HepG2 (cell line): ENCODE measurements around the gene MARS1. TPM values are rescaled to one million over a fixed set of nuclear protein-coding genes. Genes with fewer than 3 reads are reported as not detected.

Experiments used
- ATAC-seq: fragments of 200-7000 bp; cut with Tn5 transposase; 3 replicates; pipeline ENCODE4 v1.9.1; 2020; ENCODE audit warnings: mild to moderate bottlenecking, moderate library complexity
- BruUV-seq: library from RNA; stranded (reverse); fragments of 400-500 nt; replicated peaks from 2 replicates; lab custom pipeline; 2021; lab: Mats Ljungman, UMichigan
- CTCF ChIA-PET: fragments of 300-600 bp; formaldehyde crosslinking; extraction: SDS; loops from one replicate; lab custom pipeline; 2021; ENCODE audit warnings: low total read pairs, inconsistent platforms, low intra/inter-chr PET ratio; lab: Yijun Ruan, JAX
- POLR2A ChIA-PET: fragments of 350-600 bp; sonication (Branson Sonifier 250); formaldehyde crosslinking; loops from one replicate; lab custom pipeline; 2020; ENCODE audit warnings: antibody characterized with exemption, inconsistent platforms; lab: Yijun Ruan, JAX
- DNase-seq: peaks from one replicate; pipeline ENCODE4 v3.0.0-alpha.2; 2015; ENCODE audit warnings: low spot score
- FAIRE-seq: peaks from 3 replicates; lab custom pipeline; 2011; peaks lifted over from hg19 to GRCh38; lab: Jason Lieb, UNC
- H2AFZ ChIP-seq: one replicate; pipeline ENCODE4 v1.6.1; 2011; ENCODE audit warnings: low read length, inconsistent platforms
- H3K27ac ChIP-seq: fragments of 300-600 bp; 3 replicates; pipeline ENCODE4 v1.8.0; 2011; ENCODE audit warnings: mixed run types, mild to moderate bottlenecking, mixed read lengths, low read length, inconsistent platforms; ENCODE audit not compliant: insufficient read depth; ENCODE audit errors: extremely low read length
- H3K27me3 ChIP-seq, 2 experiments: fragments of 200-600 bp in 1 of 2; 2 replicates in 1 of 2; 3 replicates in 1 of 2; pipeline versions ENCODE4 v1.6.0 to v1.8.0; 2011; ENCODE audit warnings: low read length in 2 of 2, mild to moderate bottlenecking in 2 of 2, moderate library complexity in 2 of 2, inconsistent platforms in 1 of 2; ENCODE audit not compliant: insufficient read depth in 2 of 2, control insufficient read depth in 1 of 2
- H3K36me3 ChIP-seq, 2 experiments: fragments of 200-600 bp in 1 of 2; replicated peaks in 1 of 2; 2 replicates in 1 of 2; 3 replicates in 1 of 2; pipeline versions ENCODE4 v1.5.1 to v1.8.0; 2011; ENCODE audit warnings: low read length in 2 of 2, inconsistent platforms in 1 of 2; ENCODE audit not compliant: insufficient read depth in 2 of 2, control insufficient read depth in 1 of 2
- H3K4me1 ChIP-seq: 2 replicates; pipeline ENCODE4 v1.5.1; 2012; ENCODE audit warnings: low read length, inconsistent platforms; ENCODE audit not compliant: insufficient read depth
- H3K4me2 ChIP-seq: 2 replicates; pipeline ENCODE4 v1.6.0; 2011; ENCODE audit warnings: low read depth, low read length, inconsistent platforms
- H3K4me3 ChIP-seq, 3 experiments: fragments of 200-600 bp in 1 of 3; sonication (generic), shearing (Covaris generic) in 1 of 3; replicated peaks in 1 of 3; 2 replicates each; pipeline ENCODE4 v1.5.1; 2011 to 2016; ENCODE audit warnings: low read length in 3 of 3, inconsistent platforms in 2 of 3, low read depth in 2 of 3, mild to moderate bottlenecking in 2 of 3, control low read depth in 1 of 3, mixed read lengths in 1 of 3; ENCODE audit not compliant: insufficient read depth in 1 of 3
- H3K79me2 ChIP-seq: one replicate; pipeline ENCODE4 v1.6.1; 2011; ENCODE audit warnings: low read length, inconsistent platforms; ENCODE audit not compliant: insufficient read depth
- H3K9ac ChIP-seq: 2 replicates; pipeline ENCODE4 v1.6.0; 2011; ENCODE audit warnings: mild to moderate bottlenecking, low read depth, low read length, inconsistent platforms; ENCODE audit not compliant: insufficient read depth
- H3K9me3 ChIP-seq: 2 replicates; pipeline ENCODE4 v1.5.1; 2012; ENCODE audit warnings: mild to moderate bottlenecking, low read length
- H4K20me1 ChIP-seq: 2 replicates; pipeline ENCODE4 v1.6.0; 2011; ENCODE audit warnings: inconsistent platforms, mild to moderate bottlenecking, low read length, moderate library complexity; ENCODE audit not compliant: insufficient read depth
- ASH2L ChIP-seq: fragments of 300-600, 200-600 bp; sonication (generic); IDR thresholded peaks from 2 replicates; pipeline ENCODE4 v1.7.0; 2017; ENCODE audit warnings: low read depth, mild to moderate bottlenecking, moderate library complexity, mixed read lengths, low read length; ENCODE audit not compliant: insufficient read length
- GLMP ChIP-seq: sonication (generic); formaldehyde crosslinking; IDR thresholded peaks from 2 replicates; pipeline ENCODE4 v1.9.0; 2021; ENCODE audit warnings: missing genetic modification reagents, mild to moderate bottlenecking, borderline replicate concordance
- HDAC1 ChIP-seq: sonication (generic); formaldehyde crosslinking; IDR thresholded peaks from 2 replicates; pipeline ENCODE4 v1.5.1; 2020; ENCODE audit warnings: mild to moderate bottlenecking, missing genetic modification reagents
- KDM2A ChIP-seq: sonication (generic); formaldehyde crosslinking; IDR thresholded peaks from 2 replicates; pipeline ENCODE4 v1.4.0; 2020; ENCODE audit warnings: low read depth, missing genetic modification reagents, borderline replicate concordance
- PAF1 ChIP-seq: IDR thresholded peaks from 2 replicates; pipeline ENCODE4 v1.6.1; 2016; ENCODE audit warnings: missing genetic modification reagents, missing compliant biosample characterization
- ZBTB7A ChIP-seq: sonication (generic); formaldehyde crosslinking; IDR thresholded peaks from 2 replicates; pipeline ENCODE4 v1.8.0; 2022; ENCODE audit warnings: mild to moderate bottlenecking, missing genetic modification reagents
- ZNF180 ChIP-seq: sonication (generic); formaldehyde crosslinking; IDR thresholded peaks from 2 replicates; pipeline ENCODE4 v1.4.0; 2020; ENCODE audit warnings: low read depth, missing genetic modification reagents, borderline replicate concordance
- ZNF431 ChIP-seq: sonication (generic); formaldehyde crosslinking; IDR thresholded peaks from 2 replicates; pipeline ENCODE4 v1.9.0; 2022; ENCODE audit warnings: missing genetic modification reagents, low read depth, mild to moderate bottlenecking, borderline replicate concordance
- ZNF570 ChIP-seq: sonication (generic); formaldehyde crosslinking; IDR thresholded peaks from 2 replicates; pipeline ENCODE4 v1.4.0; 2020; ENCODE audit warnings: mild to moderate bottlenecking, missing genetic modification reagents, borderline replicate concordance
- ZNF816 ChIP-seq: sonication (generic); formaldehyde crosslinking; IDR thresholded peaks from 2 replicates; pipeline ENCODE4 v1.8.0; 2022; ENCODE audit warnings: missing genetic modification reagents, mild to moderate bottlenecking, borderline replicate concordance
- whole genome bisulfite sequencing: methylation state at CpG from one replicate; pipeline ENCODE4 v1.1.6; 2017; ENCODE audit warnings: low lambda C conversion rate; 5-methylcytosine and 5-hydroxymethylcytosine counted together
- in situ Hi-C: cut with HindIII; loops from 2 replicates; pipeline ENCODE4 v1.10.0; 2017; ENCODE audit warnings: low pct_unique_long_range_greater_than_20kb; ENCODE audit not compliant: extremely low pct_ligation_motif_present
- intact Hi-C: fragments of 100-400 bp; cut with micrococcal nuclease; formaldehyde crosslinking; loops from one replicate; pipeline ENCODE4 v1.10.0; 2022; ENCODE audit not compliant: unreplicated experiment
- polyA plus RNA-seq, 8 experiments: library from polyadenylated mRNA; depleted of rRNA in 3 of 8; stranded (reverse) in 7 of 8; unstranded in 1 of 8; fragments of >200 nt; fragmentation: Illumina TruSeq in 4 of 8; extraction: Trizol in 4 of 8; gene quantifications; 2 replicates each; pipeline versions ENCODE4 v1.2.1 to v1.2.3, GENCODE V29; 2011 to 2016; ENCODE audit warnings: low read depth in 4 of 8, missing spikeins in 1 of 8, mixed read lengths in 1 of 8; ENCODE audit not compliant: insufficient read depth in 1 of 8
- total RNA-seq, 5 experiments: library from RNA; depleted of rRNA; stranded (reverse); fragments of >200 nt; fragmentation: Illumina TruSeq; extraction: Trizol; gene quantifications; 2 replicates each; pipeline ENCODE4 v1.2.3, GENCODE V29; 2016; ENCODE audit warnings: low read depth in 1 of 5
- TF ChIP-seq, protein P1 (sequence below): sonication (generic); formaldehyde crosslinking; IDR thresholded peaks from 2 replicates; pipeline ENCODE4 v1.5.1; 2020; ENCODE audit warnings: missing genetic modification reagents, mild to moderate bottlenecking, borderline replicate concordance

MARS1 gene
- total and polyA plus RNA-seq, 2 of the 13 experiments (the other 11 are each of a cell fraction or from before 2014, with no cell fraction given): 115 to 181 TPM

DNA sequence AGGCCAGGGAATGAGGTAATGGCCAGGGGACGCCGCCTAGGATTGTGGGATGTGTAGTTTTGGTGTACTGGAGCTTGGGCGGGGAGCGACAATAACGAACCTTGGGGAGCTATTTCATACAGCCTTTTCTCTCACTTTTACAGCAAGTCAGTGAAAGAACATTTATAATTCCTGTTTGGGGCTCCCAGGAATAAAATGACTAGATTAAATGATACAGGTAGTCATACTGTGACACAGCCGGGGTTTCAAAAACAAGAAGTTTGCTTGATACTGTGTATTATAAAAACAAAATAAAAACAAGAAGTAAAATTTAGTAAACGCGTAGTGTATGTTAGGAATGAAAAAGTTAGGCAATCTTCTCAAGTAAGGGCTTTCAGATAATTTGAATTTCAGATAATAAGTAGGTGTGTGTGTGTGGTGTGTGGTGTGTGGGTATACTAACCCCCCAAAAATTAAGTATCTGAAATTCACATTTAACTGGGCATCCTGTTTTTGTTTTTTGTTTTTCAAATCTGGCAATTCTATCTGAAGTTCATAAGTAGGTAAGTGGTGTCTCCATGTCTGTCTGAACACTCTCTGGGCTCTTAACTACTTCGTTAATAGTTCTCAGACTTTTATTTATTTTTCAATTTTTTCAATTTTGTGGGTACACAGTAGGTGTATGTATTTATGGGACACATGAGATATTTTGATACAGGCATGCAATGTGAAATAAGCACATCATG, 59.6 kb downstream of the MARS1 start:
- intact Hi-C loops: loop anchor here (1.0 kb wide), 1 partner anchor 25 kb away; the partner anchor contains the start of gene MBD6
- H4K20me1 ChIP-seq: no peaks in the 10 kb centered on the region
- H3K4me1 ChIP-seq: peaks cover 61% of the 10 kb centered on the region
- no peaks in the 10 kb centered on the region for H3K36me3 ChIP-seq
- H3K4me3 ChIP-seq: peak overlapping the region in 2 of 3 experiments; percentile 87 to 96; a peak in 4 of 6 replicates
- no peak overlapping the region for H3K27ac ChIP-seq
- H3K79me2 ChIP-seq: peaks cover 20% of the 10 kb centered on the region
- no TSS peak for BruUV-seq
- ATAC-seq (no peak), DNase-seq (no peak), FAIRE-seq (no peak)
- CTCF ChIA-PET: no interaction called here
- H3K4me2 ChIP-seq: peak overlapping the region; percentile 94
- POLR2A ChIA-PET: interaction anchor here (0.6 to 2.7 kb wide), 14 partner anchors 11 to 188 kb away, joined by 3 to 35 read pairs (median 4); partner anchors contain the start of genes ARHGEF25, B4GALNT1, DDIT3 and INHBE
- peaks cover 1 to 27% of the 10 kb centered on the region in 2 experiments; a peak in 2 of 5 replicates for H3K27me3 ChIP-seq
- no peaks in the 10 kb centered on the region for H3K9me3 ChIP-seq
- in situ Hi-C loops: no loop called here
- H3K9ac ChIP-seq: peak overlapping the region; percentile 95; the same call in 1 of the 2 replicates
- WGBS: 16% methylated on average over 9 of the region's 9 CpGs
- peak overlapping the region; percentile 95 for H2AFZ ChIP-seq
- no peak for TF ChIP-seq HDAC1 (CRISPR knock-in tag)
- TF ChIP-seq ZNF180 (CRISPR knock-in tag): no peak
- no peak for TF ChIP-seq GLMP (CRISPR knock-in tag)
- no peak for TF ChIP-seq ZBTB7A (CRISPR knock-in tag)
- TF ChIP-seq, protein P1, sequence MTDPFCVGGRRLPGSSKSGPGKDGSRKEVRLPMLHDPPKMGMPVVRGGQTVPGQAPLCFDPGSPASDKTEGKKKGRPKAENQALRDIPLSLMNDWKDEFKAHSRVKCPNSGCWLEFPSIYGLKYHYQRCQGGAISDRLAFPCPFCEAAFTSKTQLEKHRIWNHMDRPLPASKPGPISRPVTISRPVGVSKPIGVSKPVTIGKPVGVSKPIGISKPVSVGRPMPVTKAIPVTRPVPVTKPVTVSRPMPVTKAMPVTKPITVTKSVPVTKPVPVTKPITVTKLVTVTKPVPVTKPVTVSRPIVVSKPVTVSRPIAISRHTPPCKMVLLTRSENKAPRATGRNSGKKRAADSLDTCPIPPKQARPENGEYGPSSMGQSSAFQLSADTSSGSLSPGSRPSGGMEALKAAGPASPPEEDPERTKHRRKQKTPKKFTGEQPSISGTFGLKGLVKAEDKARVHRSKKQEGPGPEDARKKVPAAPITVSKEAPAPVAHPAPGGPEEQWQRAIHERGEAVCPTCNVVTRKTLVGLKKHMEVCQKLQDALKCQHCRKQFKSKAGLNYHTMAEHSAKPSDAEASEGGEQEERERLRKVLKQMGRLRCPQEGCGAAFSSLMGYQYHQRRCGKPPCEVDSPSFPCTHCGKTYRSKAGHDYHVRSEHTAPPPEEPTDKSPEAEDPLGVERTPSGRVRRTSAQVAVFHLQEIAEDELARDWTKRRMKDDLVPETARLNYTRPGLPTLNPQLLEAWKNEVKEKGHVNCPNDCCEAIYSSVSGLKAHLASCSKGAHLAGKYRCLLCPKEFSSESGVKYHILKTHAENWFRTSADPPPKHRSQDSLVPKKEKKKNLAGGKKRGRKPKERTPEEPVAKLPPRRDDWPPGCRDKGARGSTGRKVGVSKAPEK (CRISPR knock-in tag): no peak
- no peak for TF ChIP-seq PAF1 (CRISPR knock-in tag)
- no peak for TF ChIP-seq ZNF431
- TF ChIP-seq ZNF816 (CRISPR knock-in tag): no peak
- TF ChIP-seq KDM2A (CRISPR knock-in tag): 0 out of 2 replicates have a peak, but pooled peaks have one; percentile 15
- no peak for TF ChIP-seq ASH2L
- no peak for TF ChIP-seq ZNF570 (CRISPR knock-in tag)
